K562 (cell line): ENCODE data around the gene BCAS1. TPM values are rescaled to one million over a fixed set of nuclear protein-coding genes. Genes with fewer than 3 reads are reported as not detected.

ENCODE experiments used
- CREBBP ChIP-seq: IDR thresholded peaks from one replicate; pipeline ENCODE4 v1.6.1; 2012; ENCODE audit warnings: low read depth, mild to moderate bottlenecking, control low read depth, inconsistent platforms, low read length
- FIP1L1 ChIP-seq: fragments of 200-400 bp; formaldehyde crosslinking; IDR thresholded peaks from 2 replicates; pipeline ENCODE4 v1.6.1; 2018; ENCODE audit warnings: mild to moderate bottlenecking, low read depth, low read length; ENCODE audit not compliant: poor library complexity, severe bottlenecking
- FOXP1 ChIP-seq: sonication (generic); formaldehyde crosslinking; IDR thresholded peaks from 2 replicates; pipeline ENCODE4 v1.8.0; 2022; ENCODE audit warnings: mild to moderate bottlenecking, missing genetic modification reagents
- ILK ChIP-seq: fragments of 450-650 bp; IDR thresholded peaks from 2 replicates; pipeline ENCODE4 v1.6.1; 2016; ENCODE audit warnings: missing genetic modification characterization, low read depth, mild to moderate bottlenecking, missing compliant biosample characterization, moderate library complexity, borderline replicate concordance
- IRF9 ChIP-seq: fragments of 450-650 bp; IDR thresholded peaks from 2 replicates; pipeline ENCODE4 v1.6.1; 2016; ENCODE audit warnings: missing biosample characterization, missing genetic modification characterization
- KLF6 ChIP-seq: fragments of 250-450 bp; sonication (Bioruptor Pico); IDR thresholded peaks from 2 replicates; pipeline ENCODE4 v1.4.0; 2020; ENCODE audit warnings: mild to moderate bottlenecking, moderate library complexity, borderline replicate concordance
- MAZ ChIP-seq, 2 experiments: fragments of 450-650 bp in 1 of 2; sonication (generic) in 1 of 2; formaldehyde crosslinking; IDR thresholded peaks in 1 of 2; conservative IDR thresholded peaks in 1 of 2; 2 replicates each; pipeline versions ENCODE4 v1.4.0 to v1.5.0; 2020; ENCODE audit warnings: mild to moderate bottlenecking in 1 of 2, missing genetic modification reagents in 1 of 2
- MCM5 ChIP-seq: fragments of 450-650 bp; IDR thresholded peaks from 2 replicates; pipeline ENCODE4 v1.6.1; 2016; ENCODE audit warnings: low read depth
- PATZ1 ChIP-seq: fragments of 250-450 bp; sonication (Bioruptor Pico); IDR thresholded peaks from 2 replicates; pipeline ENCODE4 v1.5.0; 2020; ENCODE audit warnings: mild to moderate bottlenecking, borderline replicate concordance
- PCBP2 ChIP-seq: fragments of 200-400 bp; formaldehyde crosslinking; IDR thresholded peaks from 2 replicates; pipeline ENCODE4 v1.6.1; 2018; ENCODE audit warnings: low read length, low read depth, mild to moderate bottlenecking, moderate library complexity; ENCODE audit not compliant: poor library complexity, severe bottlenecking
- PPARD ChIP-seq: fragments of 250-450 bp; sonication (Bioruptor Pico); IDR thresholded peaks from 2 replicates; pipeline ENCODE4 v1.8.0; 2022; ENCODE audit warnings: inconsistent platforms, mild to moderate bottlenecking, moderate library complexity
- RAD21 ChIP-seq, 2 experiments: fragments of 250-450 bp in 1 of 2; fragments of 450-650 bp in 1 of 2; sonication (Bioruptor Pico) in 1 of 2; formaldehyde crosslinking in 1 of 2; IDR thresholded peaks in 1 of 2; conservative IDR thresholded peaks in 1 of 2; 2 replicates each; pipeline versions ENCODE4 v1.4.0 to v1.8.0; 2020 to 2022; ENCODE audit warnings: mild to moderate bottlenecking in 2 of 2, moderate library complexity in 1 of 2
- SMARCA5 ChIP-seq: fragments of 450-650 bp; IDR thresholded peaks from 2 replicates; pipeline ENCODE4 v1.6.1; 2016
- THRAP3 ChIP-seq: fragments of 450-650 bp; IDR thresholded peaks from 2 replicates; pipeline ENCODE4 v1.6.1; 2016; ENCODE audit warnings: mild to moderate bottlenecking, inconsistent platforms, borderline replicate concordance
- YBX1 ChIP-seq: fragments of 450-650 bp; IDR thresholded peaks from 2 replicates; pipeline ENCODE4 v1.7.1; 2016; ENCODE audit warnings: mild to moderate bottlenecking
- ZEB2 ChIP-seq: fragments of 450-650 bp; IDR thresholded peaks from 2 replicates; pipeline ENCODE4 v1.6.1; 2016
- ZNF444 ChIP-seq: fragments of 250-450 bp; sonication (Bioruptor Pico); IDR thresholded peaks from 2 replicates; pipeline ENCODE4 v1.4.0; 2020; ENCODE audit warnings: mild to moderate bottlenecking, moderate library complexity
- ZNF551 ChIP-seq: fragments of 250-450 bp; sonication (Bioruptor Pico); IDR thresholded peaks from 2 replicates; pipeline ENCODE4 v1.5.0; 2021; ENCODE audit warnings: mild to moderate bottlenecking, moderate library complexity
- polyA plus RNA-seq, 8 experiments: library from polyadenylated mRNA; depleted of rRNA in 4 of 8; stranded (reverse) in 5 of 8; unstranded in 3 of 8; fragments of >200 nt; fragmentation: Nextera tagmentation in 2 of 8; fragmentation: Illumina TruSeq in 1 of 8; extraction: Ambion mirVana in 2 of 8; extraction: Trizol in 1 of 8; gene quantifications; 2 replicates each; pipeline versions ENCODE4 v1.2.1 to v1.2.3, GENCODE V29; 2011 to 2014; ENCODE audit warnings: inconsistent platforms in 1 of 8, missing spikeins in 1 of 8
- total RNA-seq, 7 experiments: library from RNA; depleted of rRNA in 6 of 7; stranded (reverse); fragments of >200 nt in 6 of 7; fragmentation: Illumina TruSeq in 2 of 7; extraction: Trizol in 2 of 7; gene quantifications; 2 replicates each; pipeline versions ENCODE4 v1.2.1 to v1.2.3, GENCODE V29; 2011 to 2021; ENCODE audit warnings: low replicate concordance in 1 of 7
- TF ChIP-seq, protein P1 (sequence below): fragments of 250-450 bp; sonication (Bioruptor Pico); IDR thresholded peaks from 2 replicates; pipeline ENCODE4 v1.4.0; 2020; ENCODE audit warnings: mild to moderate bottlenecking
- TF ChIP-seq, protein P2 (sequence below): fragments of 250-450 bp; sonication (Bioruptor Pico); IDR thresholded peaks from 2 replicates; pipeline ENCODE4 v1.5.0; 2022; ENCODE audit warnings: mild to moderate bottlenecking

The BCAS1 gene
- total and polyA plus RNA-seq, 9 of the 15 experiments (the other 6 are each of a cell fraction or from before 2014, with no cell fraction given) = 0.18 to 2.3 (median 0.93) TPM

DNA sequence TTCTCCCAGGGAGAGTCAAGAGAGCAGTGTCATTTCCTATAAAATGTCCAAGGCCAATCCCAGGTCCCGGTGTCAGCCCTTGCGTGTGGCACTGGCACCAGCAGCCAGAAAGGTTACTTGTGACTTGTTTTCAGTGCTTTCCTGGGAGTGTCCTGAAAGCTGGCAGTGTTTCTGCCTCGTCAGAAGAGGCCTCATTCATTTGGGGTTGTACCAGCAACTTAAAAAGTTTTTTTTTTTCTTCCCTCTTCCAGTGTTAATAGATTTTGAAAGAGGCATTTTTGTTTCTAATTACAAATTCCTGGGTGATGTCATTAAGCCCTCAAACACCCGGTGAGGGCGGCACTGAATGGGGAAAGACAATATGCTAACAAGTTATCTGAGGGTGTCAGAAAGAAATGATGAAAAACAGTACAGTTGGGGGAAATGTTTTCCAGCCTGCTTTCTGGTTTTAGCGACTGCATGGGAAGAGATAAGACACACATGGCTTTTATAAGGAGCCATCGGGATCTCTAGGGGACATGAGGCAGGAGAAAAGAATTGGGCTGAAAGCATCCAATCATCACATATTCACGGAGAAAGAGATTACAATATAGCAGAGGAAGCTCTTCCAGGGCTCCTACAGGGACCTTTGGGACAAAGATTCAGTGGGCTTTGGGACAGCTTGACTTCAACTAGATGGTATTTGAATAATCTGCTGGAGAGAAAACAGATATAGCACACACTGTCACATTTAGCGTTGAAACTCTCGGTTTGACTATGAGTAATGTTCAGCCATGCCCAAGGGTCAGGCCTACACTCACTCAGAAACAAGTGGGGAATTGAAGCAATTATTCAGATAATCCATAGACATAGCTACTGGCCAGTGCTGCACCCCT lies 153.0 kb downstream of the BCAS1 start (continued):
- TF ChIP-seq RAD21 (CRISPR knock-in tag; conservative IDR thresholded peaks at IDR 0.05 in 1 of 2, IDR thresholded peaks at IDR 0.05 in 1 of 2) (no peak), ZNF444 (CRISPR knock-in tag) (0 out of 2 replicates have a peak, but pooled peaks have one; percentile 5), SMARCA5 (no peak), FIP1L1 (no peak), FOXP1 (CRISPR knock-in tag) (no peak), THRAP3 (no peak), MCM5 (no peak), PCBP2 (no peak), PATZ1 (no peak), ILK (tag) (no peak), IRF9 (tag) (no peak), PPARD (CRISPR knock-in tag) (no peak), MAZ (CRISPR knock-in tag; conservative IDR thresholded peaks at IDR 0.05 in 1 of 2, IDR thresholded peaks at IDR 0.05 in 1 of 2) (0 out of 4 replicates have a peak, but pooled peaks of 1 of the 2 experiments have one; percentile 41), ZEB2 (peak; percentile 44; the same call in 1 of the 2 replicates), CREBBP (no peak), KLF6 (CRISPR knock-in tag) (no peak), ZNF551 (no peak), YBX1 (no peak)
- TF ChIP-seq, protein P1, sequence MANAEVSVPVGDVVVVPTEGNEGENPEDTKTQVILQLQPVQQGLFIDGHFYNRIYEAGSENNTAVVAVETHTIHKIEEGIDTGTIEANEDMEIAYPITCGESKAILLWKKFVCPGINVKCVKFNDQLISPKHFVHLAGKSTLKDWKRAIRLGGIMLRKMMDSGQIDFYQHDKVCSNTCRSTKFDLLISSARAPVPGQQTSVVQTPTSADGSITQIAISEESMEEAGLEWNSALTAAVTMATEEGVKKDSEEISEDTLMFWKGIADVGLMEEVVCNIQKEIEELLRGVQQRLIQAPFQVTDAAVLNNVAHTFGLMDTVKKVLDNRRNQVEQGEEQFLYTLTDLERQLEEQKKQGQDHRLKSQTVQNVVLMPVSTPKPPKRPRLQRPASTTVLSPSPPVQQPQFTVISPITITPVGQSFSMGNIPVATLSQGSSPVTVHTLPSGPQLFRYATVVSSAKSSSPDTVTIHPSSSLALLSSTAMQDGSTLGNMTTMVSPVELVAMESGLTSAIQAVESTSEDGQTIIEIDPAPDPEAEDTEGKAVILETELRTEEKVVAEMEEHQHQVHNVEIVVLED (CRISPR knock-in tag) = no peak; the same call in 1 of the 2 replicates
- TF ChIP-seq, protein P2, sequence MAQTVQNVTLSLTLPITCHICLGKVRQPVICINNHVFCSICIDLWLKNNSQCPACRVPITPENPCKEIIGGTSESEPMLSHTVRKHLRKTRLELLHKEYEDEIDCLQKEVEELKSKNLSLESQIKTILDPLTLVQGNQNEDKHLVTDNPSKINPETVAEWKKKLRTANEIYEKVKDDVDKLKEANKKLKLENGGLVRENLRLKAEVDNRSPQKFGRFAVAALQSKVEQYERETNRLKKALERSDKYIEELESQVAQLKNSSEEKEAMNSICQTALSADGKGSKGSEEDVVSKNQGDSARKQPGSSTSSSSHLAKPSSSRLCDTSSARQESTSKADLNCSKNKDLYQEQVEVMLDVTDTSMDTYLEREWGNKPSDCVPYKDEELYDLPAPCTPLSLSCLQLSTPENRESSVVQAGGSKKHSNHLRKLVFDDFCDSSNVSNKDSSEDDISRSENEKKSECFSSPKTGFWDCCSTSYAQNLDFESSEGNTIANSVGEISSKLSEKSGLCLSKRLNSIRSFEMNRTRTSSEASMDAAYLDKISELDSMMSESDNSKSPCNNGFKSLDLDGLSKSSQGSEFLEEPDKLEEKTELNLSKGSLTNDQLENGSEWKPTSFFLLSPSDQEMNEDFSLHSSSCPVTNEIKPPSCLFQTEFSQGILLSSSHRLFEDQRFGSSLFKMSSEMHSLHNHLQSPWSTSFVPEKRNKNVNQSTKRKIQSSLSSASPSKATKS (CRISPR knock-in tag) = no peak
